SK-N-SH treated with all-trans-retinoic acid at 6 μM for 48 hours (cell line): ENCODE measurements around the gene WNT10A.

Experiments
- ATAC-seq: fragments of 200-7000 bp; cut with Tn5 transposase; 3 replicates; pipeline ENCODE4 v1.9.1; 2020; ENCODE audit warnings: mild to moderate bottlenecking, moderate library complexity
- ARNTL ChIP-seq: fragments of 450-650 bp; formaldehyde crosslinking; IDR thresholded peaks from 2 replicates; pipeline ENCODE4 v1.5.0; 2020; ENCODE audit warnings: low read depth, mild to moderate bottlenecking, moderate library complexity, borderline replicate concordance
- BACH2 ChIP-seq: fragments of 250-450 bp; sonication (Bioruptor Pico); IDR thresholded peaks from 2 replicates; pipeline ENCODE4 v1.9.0; 2021; ENCODE audit warnings: mild to moderate bottlenecking, borderline replicate concordance
- CREB5 ChIP-seq: fragments of 250-450 bp; sonication (Bioruptor Pico); IDR thresholded peaks from 2 replicates; pipeline ENCODE4 v1.5.1; 2020; ENCODE audit warnings: low read depth, mild to moderate bottlenecking, moderate library complexity
- CSDC2 ChIP-seq: fragments of 250-450 bp; sonication (Bioruptor Pico); IDR thresholded peaks from 2 replicates; pipeline ENCODE4 v1.5.0; 2020; ENCODE audit warnings: mild to moderate bottlenecking, moderate library complexity
- CSRNP3 ChIP-seq: fragments of 250-450 bp; sonication (Bioruptor Pico); IDR thresholded peaks from 2 replicates; pipeline ENCODE4 v1.5.1; 2021; ENCODE audit warnings: mild to moderate bottlenecking, moderate library complexity
- ESRRG ChIP-seq: fragments of 250-450 bp; sonication (Bioruptor Pico); IDR thresholded peaks from 2 replicates; pipeline ENCODE4 v1.6.1; 2021; ENCODE audit warnings: mild to moderate bottlenecking
- GLIS3 ChIP-seq: fragments of 250-450 bp; sonication (Bioruptor Pico); IDR thresholded peaks from 2 replicates; pipeline ENCODE4 v1.5.0; 2020; ENCODE audit warnings: mild to moderate bottlenecking, moderate library complexity
- OSR1 ChIP-seq: fragments of 250-450 bp; sonication (Bioruptor Pico); IDR thresholded peaks from 2 replicates; pipeline ENCODE4 v1.8.0; 2022; ENCODE audit warnings: moderate library complexity, mild to moderate bottlenecking, inconsistent platforms
- PATZ1 ChIP-seq: fragments of 250-450 bp; sonication (Bioruptor Pico); IDR thresholded peaks from 2 replicates; pipeline ENCODE4 v1.8.0; 2020; ENCODE audit warnings: mild to moderate bottlenecking, moderate library complexity, borderline replicate concordance
- PPARA ChIP-seq: fragments of 250-450 bp; sonication (Bioruptor Pico); IDR thresholded peaks from 2 replicates; pipeline ENCODE4 v1.5.0; 2020; ENCODE audit warnings: mild to moderate bottlenecking, borderline replicate concordance
- RARB ChIP-seq: fragments of 250-450 bp; sonication (Bioruptor Pico); IDR thresholded peaks from 2 replicates; pipeline ENCODE4 v1.8.0; 2021; ENCODE audit warnings: mild to moderate bottlenecking, moderate library complexity
- SNAI2 ChIP-seq: fragments of 250-450 bp; sonication (Bioruptor Pico); IDR thresholded peaks from 2 replicates; pipeline ENCODE4 v1.5.0; 2020; ENCODE audit warnings: mild to moderate bottlenecking, moderate library complexity
- TCF4 ChIP-seq: fragments of 250-450 bp; sonication (Bioruptor Pico); IDR thresholded peaks from 2 replicates; pipeline ENCODE4 v1.8.0; 2021; ENCODE audit warnings: mild to moderate bottlenecking, moderate library complexity, borderline replicate concordance
- TOX ChIP-seq: fragments of 250-450 bp; sonication (Bioruptor Pico); IDR thresholded peaks from 2 replicates; pipeline ENCODE4 v1.8.0; 2021; ENCODE audit warnings: mild to moderate bottlenecking, moderate library complexity, borderline replicate concordance
- TSHZ2 ChIP-seq: fragments of 250-450 bp; sonication (Bioruptor Pico); IDR thresholded peaks from 2 replicates; pipeline ENCODE4 v1.5.0; 2020; ENCODE audit warnings: mild to moderate bottlenecking, moderate library complexity
- ZC3H10 ChIP-seq: fragments of 250-450 bp; sonication (Bioruptor Pico); IDR thresholded peaks from 2 replicates; pipeline ENCODE4 v1.5.1; 2021; ENCODE audit warnings: mild to moderate bottlenecking, moderate library complexity
- ZFP3 ChIP-seq: fragments of 250-450 bp; sonication (Bioruptor Pico); IDR thresholded peaks from 2 replicates; pipeline ENCODE4 v1.5.0; 2020; ENCODE audit warnings: mild to moderate bottlenecking, moderate library complexity
- ZFP30 ChIP-seq: fragments of 450-650 bp; formaldehyde crosslinking; IDR thresholded peaks from 2 replicates; pipeline ENCODE4 v1.5.0; 2022; ENCODE audit warnings: mild to moderate bottlenecking, moderate library complexity
- ZNF565 ChIP-seq: fragments of 450-650 bp; formaldehyde crosslinking; conservative IDR thresholded peaks from 2 replicates; pipeline ENCODE4 v1.5.0; 2020; ENCODE audit warnings: low read depth, mild to moderate bottlenecking, moderate library complexity
- ZNF70 ChIP-seq: fragments of 450-650 bp; formaldehyde crosslinking; IDR thresholded peaks from 2 replicates; pipeline ENCODE4 v1.5.0; 2020; ENCODE audit warnings: mild to moderate bottlenecking, moderate library complexity
- ZNF8 ChIP-seq: fragments of 450-650 bp; formaldehyde crosslinking; IDR thresholded peaks from 2 replicates; pipeline ENCODE4 v1.5.0; 2020; ENCODE audit warnings: mild to moderate bottlenecking, moderate library complexity

WNT10A gene

GRCh38 chr2:218880102-218880858 is at the start of gene WNT10A:
Gene WNT10A, plus strand, starts transcription at chr2:218880852. Its CDS starts 144 bp downstream, at chr2:218880996.
- TF ChIP-seq BACH2 (no peak), TSHZ2 (CRISPR knock-in tag) (no peak), PPARA (CRISPR knock-in tag) (no peak), CREB5 (CRISPR knock-in tag) (no peak), PATZ1 (CRISPR knock-in tag) (no peak)
- TF ChIP-seq, all 23 proteins: peak for 0
- peak; percentile 19; the same call in 2 of the 3 replicates for ATAC-seq

GRCh38 chr2:218831378-218831990 is 49.2 kb upstream of the WNT10A start, which contains the start of gene PRKAG3:
Gene PRKAG3, minus strand, starts transcription at chr2:218831803.
- no peak for ATAC-seq
- TF ChIP-seq OSR1 (no peak), PPARA (CRISPR knock-in tag) (no peak), ZC3H10 (no peak)
- TF ChIP-seq, all 23 proteins: peak for 0

GRCh38 chr2:218832081-218832480 is 48.6 kb upstream of the WNT10A start:
- no peak for TF ChIP-seq ZNF8 (CRISPR knock-in tag)
- TF ChIP-seq ZFP3 (CRISPR knock-in tag) = no peak
- no peak for TF ChIP-seq ZFP30 (CRISPR knock-in tag)
- TF ChIP-seq SNAI2 (CRISPR knock-in tag) = no peak
- TF ChIP-seq TSHZ2 (CRISPR knock-in tag) = no peak
- no peak for TF ChIP-seq TOX (CRISPR knock-in tag)
- no peak for TF ChIP-seq RARB
- TF ChIP-seq PPARA (CRISPR knock-in tag) = no peak
- no peak for TF ChIP-seq OSR1
- no peak for TF ChIP-seq ZNF70 (CRISPR knock-in tag)
- no peak for TF ChIP-seq GLIS3 (CRISPR knock-in tag)
- TF ChIP-seq CSDC2 (CRISPR knock-in tag) = no peak
- TF ChIP-seq TCF4 = no peak
- no peak for TF ChIP-seq CSRNP3 (CRISPR knock-in tag)
- TF ChIP-seq ARNTL (CRISPR knock-in tag) = no peak
- TF ChIP-seq ZNF565 (CRISPR knock-in tag) = no peak
- no peak for TF ChIP-seq ESRRG (CRISPR knock-in tag)
- TF ChIP-seq CREB5 (CRISPR knock-in tag) = no peak
- TF ChIP-seq ZC3H10 = no peak
- no peak for ATAC-seq
